Central memory CD8-positive, alpha-beta T cell (primary cell): ENCODE measurements around the gene KCNV2.

Experiments
- ATAC-seq: fragments of 150-1000 bp; cut with Tn5 transposase; replicated peaks from 2 replicates; pipeline ENCODE4 v1.10.0; 2022; ENCODE audit warnings: mild to moderate bottlenecking, moderate FRiP score, moderate number of reproducible peaks; ENCODE audit not compliant: poor library complexity, severe bottlenecking; ENCODE audit errors: extremely low read depth
- DNase-seq, 2 donors: peaks; one replicate each; pipeline ENCODE4 v3.0.0; 2021; ENCODE audit warnings: low spot score in 2 of 2
- H3K27ac Mint-ChIP-seq: one replicate; pipeline ENCODE4 v1.8.0; 2022; ENCODE audit warnings: low read depth, mild to moderate bottlenecking, moderate library complexity, mixed read lengths
- H3K27me3 Mint-ChIP-seq: one replicate; pipeline ENCODE4 v1.8.0; 2022; ENCODE audit warnings: mixed read lengths
- H3K36me3 Mint-ChIP-seq: one replicate; pipeline ENCODE4 v1.8.0; 2022; ENCODE audit warnings: mild to moderate bottlenecking, moderate library complexity, mixed read lengths; ENCODE audit not compliant: insufficient read depth
- H3K4me1 Mint-ChIP-seq: one replicate; pipeline ENCODE4 v1.8.0; 2022; ENCODE audit warnings: mixed read lengths
- H3K4me3 Mint-ChIP-seq: one replicate; pipeline ENCODE4 v1.8.0; 2022; ENCODE audit warnings: mild to moderate bottlenecking, moderate library complexity, mixed read lengths
- H3K9me3 Mint-ChIP-seq: one replicate; pipeline ENCODE4 v1.8.0; 2022; ENCODE audit warnings: mixed read lengths

KCNV2 gene

DNA sequence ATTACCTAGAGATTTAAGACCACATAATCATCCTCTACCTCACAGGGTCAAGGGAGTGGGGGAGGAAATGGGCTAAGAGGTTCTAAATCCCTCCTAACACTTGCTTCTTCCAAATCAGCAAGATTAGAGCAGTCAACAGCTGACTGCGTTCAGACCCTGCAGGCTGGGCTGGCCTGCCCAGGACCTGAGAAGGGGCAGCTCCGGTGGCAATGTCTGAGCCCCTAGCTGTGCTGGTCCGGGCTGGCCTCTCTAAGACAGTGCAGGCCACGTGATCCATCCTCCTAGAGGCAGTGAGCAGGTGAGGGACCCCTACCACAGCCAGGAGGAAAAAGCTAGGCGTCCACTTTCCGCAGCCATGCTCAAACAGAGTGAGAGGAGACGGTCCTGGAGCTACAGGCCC, at the start of gene KCNV2:
Gene KCNV2, plus strand, starts transcription at position 126 of the 400 bp plus-strand sequence. Its CDS starts 230 bp downstream, at position 356.
- Mint-ChIP-seq H3K27me3 (no peaks in the 10 kb centered on the region), H3K9me3 (peaks cover 12% of the 10 kb centered on the region), H3K27ac (no peak within 1 kb of the TSS), H3K4me3 (no peak within 1 kb of the TSS), H3K36me3 (no peaks in the 10 kb centered on the region), H3K4me1 (no peaks in the 10 kb centered on the region)
- DNase-seq: no peak
- ATAC-seq: no peak

- DNase-seq: no peak
- H3K4me1 Mint-ChIP-seq: no peaks in the 10 kb centered on the region
- H3K27me3 Mint-ChIP-seq: no peaks in the 10 kb centered on the region
- H3K4me3 Mint-ChIP-seq: no peak overlapping the region
- no peak for ATAC-seq
- no peaks in the 10 kb centered on the region for H3K36me3 Mint-ChIP-seq
- H3K27ac Mint-ChIP-seq: no peak overlapping the region
- no peaks in the 10 kb centered on the region for H3K9me3 Mint-ChIP-seq
These were observed 44.1 kb upstream of the KCNV2 start for GRCh38 chr9:2673161-2673560.

- no peaks in the 10 kb centered on the region for H3K9me3 Mint-ChIP-seq
- H3K4me3 Mint-ChIP-seq: no peak overlapping the region
- H3K36me3 Mint-ChIP-seq: no peaks in the 10 kb centered on the region
- DNase-seq (no peak), ATAC-seq (no peak)
- no peaks in the 10 kb centered on the region for H3K27me3 Mint-ChIP-seq
- no peaks in the 10 kb centered on the region for H3K4me1 Mint-ChIP-seq
- no peak overlapping the region for H3K27ac Mint-ChIP-seq
These were observed 43.0 kb upstream of the KCNV2 start for GRCh38 chr9:2674141-2674824.

GRCh38 chr9:2675834-2676233, 41.5 kb upstream of the KCNV2 start:
- DNase-seq (no peak), ATAC-seq (no peak)
- Mint-ChIP-seq H3K36me3 (no peaks in the 10 kb centered on the region), H3K27me3 (no peaks in the 10 kb centered on the region), H3K9me3 (no peaks in the 10 kb centered on the region), H3K27ac (no peak overlapping the region), H3K4me1 (no peaks in the 10 kb centered on the region), H3K4me3 (no peak overlapping the region)

DNA sequence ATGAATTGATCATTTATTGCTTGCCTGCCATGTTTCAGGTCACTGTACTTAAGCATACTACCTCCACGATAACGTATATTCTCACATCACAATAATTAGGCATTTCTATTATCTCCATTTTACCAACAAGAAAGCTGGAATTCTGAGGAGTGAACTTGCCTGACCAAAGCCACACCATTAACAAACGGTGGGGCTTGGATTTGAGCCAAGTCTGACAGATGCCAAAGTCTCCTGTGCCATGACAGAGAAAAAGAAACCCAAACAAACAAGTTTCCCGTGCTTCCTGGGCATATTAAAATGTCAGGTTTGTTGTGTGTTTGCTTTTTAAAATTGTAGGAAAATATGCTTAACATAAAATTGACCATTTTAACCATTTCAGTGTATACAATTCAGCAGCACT, 40.8 kb upstream of the KCNV2 start:
- ATAC-seq: no peak
- no peak overlapping the region for H3K4me3 Mint-ChIP-seq
- DNase-seq: no peak
- no peaks in the 10 kb centered on the region for H3K27me3 Mint-ChIP-seq
- H3K36me3 Mint-ChIP-seq: no peaks in the 10 kb centered on the region
- H3K4me1 Mint-ChIP-seq: no peaks in the 10 kb centered on the region
- H3K27ac Mint-ChIP-seq: no peak overlapping the region
- no peaks in the 10 kb centered on the region for H3K9me3 Mint-ChIP-seq

DNA sequence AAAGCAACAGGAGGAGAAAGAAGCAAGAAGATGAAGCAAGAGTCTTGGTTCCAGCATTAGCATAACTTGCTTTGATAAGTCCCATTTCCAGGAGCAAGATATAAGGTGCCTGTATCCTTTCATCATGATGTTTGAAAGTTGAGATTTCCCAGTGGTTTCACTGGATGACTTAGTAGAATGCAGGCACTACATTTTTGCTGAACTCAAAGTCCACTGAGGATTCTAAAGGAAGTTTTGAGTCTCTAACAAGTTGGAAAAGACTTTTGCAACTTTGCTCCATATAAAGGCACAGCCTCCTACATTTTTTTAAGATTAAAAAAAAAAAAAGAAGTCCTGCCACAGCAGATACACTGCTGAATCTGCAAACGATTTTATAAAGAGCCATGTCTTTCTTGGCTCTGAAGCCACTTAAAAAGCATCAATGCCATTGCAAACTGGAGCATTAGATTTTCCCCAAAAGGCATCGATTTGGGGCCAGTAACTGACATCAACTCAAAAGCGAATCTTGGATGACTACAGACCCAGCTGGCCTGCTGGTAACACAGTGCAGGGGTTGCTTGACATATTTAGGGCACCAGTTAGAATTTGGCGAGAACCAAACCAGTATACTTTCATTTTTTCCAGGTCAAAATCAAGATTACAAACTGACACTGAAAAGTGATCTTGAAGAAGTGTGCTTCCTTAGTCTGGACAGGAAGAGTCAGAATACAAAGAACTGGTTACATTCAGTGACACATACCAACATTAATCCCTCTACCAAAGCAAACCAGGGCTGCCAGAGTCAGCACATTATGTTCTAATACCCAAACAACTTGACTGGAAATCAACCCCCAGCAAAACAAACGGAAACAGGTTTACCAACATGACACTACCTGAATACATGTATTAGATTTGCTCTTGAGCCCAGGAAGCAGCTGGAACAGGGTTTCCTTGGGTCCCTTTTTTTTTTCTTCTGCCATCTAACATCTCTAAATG, 39.1 kb upstream of the KCNV2 start:
- H3K9me3 Mint-ChIP-seq: no peaks in the 10 kb centered on the region
- H3K4me1 Mint-ChIP-seq: no peaks in the 10 kb centered on the region
- DNase-seq (no peak), ATAC-seq (no peak)
- no peak overlapping the region for H3K27ac Mint-ChIP-seq
- H3K27me3 Mint-ChIP-seq: no peaks in the 10 kb centered on the region
- no peaks in the 10 kb centered on the region for H3K36me3 Mint-ChIP-seq
- H3K4me3 Mint-ChIP-seq: no peak overlapping the region

DNA sequence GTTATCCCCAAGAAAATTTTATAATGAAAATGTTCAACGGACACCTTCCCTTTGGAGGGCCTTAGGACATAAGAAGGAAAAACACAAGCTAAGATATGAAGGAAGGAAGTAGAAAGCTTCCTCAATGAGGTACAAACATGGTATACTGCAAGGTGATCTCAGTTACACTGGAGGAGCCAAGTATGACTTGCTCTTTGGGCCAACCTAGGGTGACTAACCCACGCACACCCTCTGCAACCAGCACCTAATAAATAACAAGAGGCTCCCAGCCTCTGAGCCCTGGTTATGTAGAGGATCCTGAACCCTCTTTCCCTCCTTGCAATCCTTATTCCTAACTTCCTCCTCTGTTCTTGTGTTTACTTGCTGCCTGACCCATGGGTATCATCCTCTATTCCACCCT, 38.3 kb upstream of the KCNV2 start:
- no peak overlapping the region for H3K27ac Mint-ChIP-seq
- no peaks in the 10 kb centered on the region for H3K4me1 Mint-ChIP-seq
- no peak overlapping the region for H3K4me3 Mint-ChIP-seq
- H3K9me3 Mint-ChIP-seq: no peaks in the 10 kb centered on the region
- H3K27me3 Mint-ChIP-seq: no peaks in the 10 kb centered on the region
- no peaks in the 10 kb centered on the region for H3K36me3 Mint-ChIP-seq
- DNase-seq (no peak), ATAC-seq (no peak)

GRCh38 chr9:2681981-2682380, 35.3 kb upstream of the KCNV2 start:
- no peak for ATAC-seq
- H3K36me3 Mint-ChIP-seq: no peaks in the 10 kb centered on the region
- H3K9me3 Mint-ChIP-seq: no peaks in the 10 kb centered on the region
- H3K27ac Mint-ChIP-seq: no peak overlapping the region
- H3K4me3 Mint-ChIP-seq: no peak overlapping the region
- DNase-seq: no peak
- H3K27me3 Mint-ChIP-seq: no peaks in the 10 kb centered on the region
- no peaks in the 10 kb centered on the region for H3K4me1 Mint-ChIP-seq

DNA sequence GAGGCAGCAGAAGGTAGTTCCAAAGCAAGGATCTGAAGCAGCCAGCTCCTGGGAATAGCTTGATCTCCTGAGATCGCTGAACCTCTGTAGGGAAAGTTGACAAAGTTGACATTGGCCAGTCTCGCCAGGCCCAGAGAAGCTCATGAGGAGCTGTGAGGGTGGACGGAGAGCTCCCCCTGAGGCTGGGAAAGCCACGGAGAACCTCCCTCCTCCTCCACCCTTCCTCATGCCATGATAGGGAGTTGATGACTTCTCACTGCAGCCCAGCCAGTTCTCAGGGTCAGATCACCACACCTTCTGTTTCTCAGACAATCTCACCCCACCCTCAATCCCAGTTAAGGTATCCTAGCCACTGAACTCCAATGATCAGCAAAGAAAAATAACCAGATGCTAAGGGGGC, 30.4 kb upstream of the KCNV2 start:
- no peak overlapping the region for H3K27ac Mint-ChIP-seq
- no peak overlapping the region for H3K4me3 Mint-ChIP-seq
- no peaks in the 10 kb centered on the region for H3K27me3 Mint-ChIP-seq
- no peaks in the 10 kb centered on the region for H3K4me1 Mint-ChIP-seq
- DNase-seq (no peak), ATAC-seq (no peak)
- H3K36me3 Mint-ChIP-seq: no peaks in the 10 kb centered on the region
- H3K9me3 Mint-ChIP-seq: no peaks in the 10 kb centered on the region

- Mint-ChIP-seq H3K4me1 (no peaks in the 10 kb centered on the region), H3K9me3 (no peaks in the 10 kb centered on the region), H3K27ac (no peak overlapping the region), H3K4me3 (no peak overlapping the region), H3K27me3 (no peaks in the 10 kb centered on the region), H3K36me3 (no peaks in the 10 kb centered on the region)
- ATAC-seq: no peak
- no peak for DNase-seq
These were observed 28.7 kb upstream of the KCNV2 start for GRCh38 chr9:2688636-2689035.

DNA sequence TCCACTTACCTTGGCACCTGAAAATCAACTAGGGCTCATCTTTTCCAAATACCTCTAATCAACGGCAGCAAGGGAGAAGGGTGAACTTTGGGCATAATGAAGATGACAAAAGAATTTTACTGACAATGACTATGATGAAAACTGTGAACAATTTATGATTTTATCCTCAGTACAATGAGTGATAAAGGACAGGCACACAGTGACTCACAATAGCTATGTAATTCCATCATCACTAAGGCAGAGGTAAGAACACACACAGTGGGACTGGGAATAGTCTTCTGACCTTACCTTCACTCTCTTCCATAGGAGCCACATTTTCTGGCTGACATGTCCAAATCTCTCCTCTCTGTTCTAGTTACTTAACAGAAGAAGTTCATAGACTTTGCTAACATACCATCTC, 26.1 kb upstream of the KCNV2 start:
- no peak for DNase-seq
- no peak for ATAC-seq
- H3K4me3 Mint-ChIP-seq: no peak overlapping the region
- no peak overlapping the region for H3K27ac Mint-ChIP-seq
- H3K9me3 Mint-ChIP-seq: no peaks in the 10 kb centered on the region
- H3K4me1 Mint-ChIP-seq: no peaks in the 10 kb centered on the region
- no peaks in the 10 kb centered on the region for H3K27me3 Mint-ChIP-seq
- no peaks in the 10 kb centered on the region for H3K36me3 Mint-ChIP-seq

DNA sequence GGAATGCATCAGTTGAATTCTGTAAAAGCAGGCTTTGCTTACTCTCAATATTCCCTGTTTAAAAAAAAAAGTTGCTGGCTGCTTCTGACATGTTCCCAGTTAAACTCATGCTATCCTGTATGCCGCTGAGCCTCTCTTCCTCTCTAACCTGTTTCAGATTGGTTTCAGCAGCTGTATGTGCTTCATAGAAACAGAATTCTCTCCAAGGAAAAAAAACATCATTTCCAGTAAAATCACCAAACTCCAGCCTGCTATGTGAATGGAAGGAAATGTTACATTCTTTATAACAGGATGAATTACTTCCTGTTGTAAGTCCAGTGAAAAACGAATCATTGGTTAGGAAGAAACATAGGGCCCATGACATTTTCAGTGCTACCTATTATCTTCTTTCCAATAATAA, 25.7 kb upstream of the KCNV2 start:
- Mint-ChIP-seq H3K4me3 (no peak overlapping the region), H3K4me1 (no peaks in the 10 kb centered on the region), H3K36me3 (no peaks in the 10 kb centered on the region), H3K27ac (no peak overlapping the region), H3K27me3 (no peaks in the 10 kb centered on the region), H3K9me3 (no peaks in the 10 kb centered on the region)
- ATAC-seq: no peak
- DNase-seq: no peak

DNA sequence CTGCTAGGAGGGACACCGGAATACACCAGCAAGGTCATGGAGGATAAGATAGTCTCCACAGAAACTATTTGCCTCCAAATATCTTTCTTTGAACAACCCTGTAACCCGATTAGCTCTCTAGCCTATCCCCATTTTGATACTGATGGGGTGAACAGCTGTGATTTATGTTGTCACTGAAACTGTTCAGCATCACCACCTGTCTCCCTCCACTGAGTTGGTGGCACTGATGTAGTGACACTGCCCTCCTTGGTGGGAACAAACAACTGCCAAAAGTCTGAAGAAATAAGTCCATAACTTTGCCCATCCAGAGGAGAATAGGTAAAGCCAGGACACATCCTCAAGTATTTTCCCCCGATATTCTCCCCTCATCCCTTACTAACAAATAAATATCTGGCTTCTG, 24.3 kb upstream of the KCNV2 start:
- no peaks in the 10 kb centered on the region for H3K27me3 Mint-ChIP-seq
- no peaks in the 10 kb centered on the region for H3K4me1 Mint-ChIP-seq
- no peaks in the 10 kb centered on the region for H3K36me3 Mint-ChIP-seq
- ATAC-seq (no peak), DNase-seq (no peak)
- no peak overlapping the region for H3K4me3 Mint-ChIP-seq
- H3K27ac Mint-ChIP-seq: no peak overlapping the region
- H3K9me3 Mint-ChIP-seq: no peaks in the 10 kb centered on the region
